HepG2 (cell line): Measurements from ENCODE around the gene TSC22D1. TPM values are rescaled to one million over a fixed set of nuclear protein-coding genes. Genes with fewer than 3 reads are reported as not detected.

ENCODE experiments used
- GATAD1 ChIP-seq: IDR thresholded peaks from 2 replicates; pipeline ENCODE4 v1.6.1; 2016; ENCODE audit warnings: missing genetic modification reagents, missing compliant biosample characterization
- GTF2F1 ChIP-seq: fragments of 150-350 bp; IDR thresholded peaks from 2 replicates; pipeline ENCODE4 v1.6.1; 2014; ENCODE audit warnings: low read length
- HNRNPUL1 ChIP-seq: fragments of 200-400 bp; formaldehyde crosslinking; IDR thresholded peaks from 2 replicates; pipeline ENCODE4 v1.6.1; 2017; ENCODE audit warnings: low read depth, mild to moderate bottlenecking, low read length, moderate library complexity
- HOXA9 ChIP-seq: sonication (generic); formaldehyde crosslinking; IDR thresholded peaks from 2 replicates; pipeline ENCODE4 v1.8.1; 2022; ENCODE audit warnings: missing genetic modification reagents, mild to moderate bottlenecking, moderate library complexity, borderline replicate concordance
- JUND ChIP-seq: sonication (generic); formaldehyde crosslinking; IDR thresholded peaks from 2 replicates; pipeline ENCODE4 v1.8.0; 2022; ENCODE audit warnings: mild to moderate bottlenecking, missing genetic modification reagents
- KAT7 ChIP-seq: IDR thresholded peaks from 2 replicates; pipeline ENCODE4 v1.6.1; 2018; ENCODE audit warnings: borderline replicate concordance, missing compliant biosample characterization
- KLF12 ChIP-seq: sonication (generic); formaldehyde crosslinking; IDR thresholded peaks from 2 replicates; pipeline ENCODE4 v1.4.0; 2020; ENCODE audit warnings: missing genetic modification reagents, borderline replicate concordance
- KMT2A ChIP-seq: sonication (generic); formaldehyde crosslinking; IDR thresholded peaks from 2 replicates; pipeline ENCODE4 v1.4.0; 2020; ENCODE audit warnings: missing genetic modification reagents
- MEIS2 ChIP-seq: sonication (generic); formaldehyde crosslinking; IDR thresholded peaks from 2 replicates; pipeline ENCODE4 v1.9.0; 2021; ENCODE audit warnings: mild to moderate bottlenecking, missing genetic modification reagents
- MIER3 ChIP-seq: IDR thresholded peaks from 2 replicates; pipeline ENCODE4 v1.6.1; 2016; ENCODE audit warnings: missing compliant biosample characterization, borderline replicate concordance
- PAWR ChIP-seq: sonication (generic); formaldehyde crosslinking; IDR thresholded peaks from 2 replicates; pipeline ENCODE4 v1.4.0; 2020; ENCODE audit warnings: missing genetic modification reagents, mild to moderate bottlenecking, borderline replicate concordance
- RBFOX2 ChIP-seq: fragments of 200-400 bp; formaldehyde crosslinking; IDR thresholded peaks from 2 replicates; pipeline ENCODE4 v1.6.1; 2017; ENCODE audit warnings: low read depth, mild to moderate bottlenecking, low read length
- SMC3 ChIP-seq: IDR thresholded peaks from 2 replicates; pipeline ENCODE4 v1.6.1; 2011; ENCODE audit warnings: low read length, improper control_type of control experiment
- TAF1 ChIP-seq: sonication (generic); formaldehyde crosslinking; IDR thresholded peaks from 2 replicates; pipeline ENCODE4 v1.4.0; 2020; ENCODE audit warnings: missing genetic modification reagents
- ZNF225 ChIP-seq: sonication (generic); formaldehyde crosslinking; IDR thresholded peaks from 2 replicates; pipeline ENCODE4 v1.4.0; 2020; ENCODE audit warnings: mild to moderate bottlenecking, missing genetic modification reagents
- ZNF331 ChIP-seq: sonication (generic); formaldehyde crosslinking; IDR thresholded peaks from 2 replicates; pipeline ENCODE4 v1.4.0; 2020; ENCODE audit warnings: missing genetic modification reagents
- ZNF564 ChIP-seq: sonication (generic); formaldehyde crosslinking; IDR thresholded peaks from 2 replicates; pipeline ENCODE4 v1.8.1; 2023; ENCODE audit warnings: mild to moderate bottlenecking, missing genetic modification reagents
- polyA plus RNA-seq, 8 experiments: library from polyadenylated mRNA; depleted of rRNA in 3 of 8; stranded (reverse) in 7 of 8; unstranded in 1 of 8; fragments of >200 nt; fragmentation: Illumina TruSeq in 4 of 8; extraction: Trizol in 4 of 8; gene quantifications; 2 replicates each; pipeline versions ENCODE4 v1.2.1 to v1.2.3, GENCODE V29; 2011 to 2016; ENCODE audit warnings: low read depth in 4 of 8, missing spikeins in 1 of 8, mixed read lengths in 1 of 8; ENCODE audit not compliant: insufficient read depth in 1 of 8
- total RNA-seq, 5 experiments: library from RNA; depleted of rRNA; stranded (reverse); fragments of >200 nt; fragmentation: Illumina TruSeq; extraction: Trizol; gene quantifications; 2 replicates each; pipeline ENCODE4 v1.2.3, GENCODE V29; 2016; ENCODE audit warnings: low read depth in 1 of 5
- TF ChIP-seq, protein P1 (sequence below): fragments of 450-650 bp; IDR thresholded peaks from 2 replicates; pipeline ENCODE4 v1.6.1; 2016
- TF ChIP-seq, protein P2 (sequence below): sonication (generic); formaldehyde crosslinking; IDR thresholded peaks from 2 replicates; pipeline ENCODE4 v1.4.0; 2020; ENCODE audit warnings: missing genetic modification reagents, low read depth, mild to moderate bottlenecking, borderline replicate concordance
- TF ChIP-seq, protein P3 (sequence below): sonication (generic); formaldehyde crosslinking; IDR thresholded peaks from 2 replicates; pipeline ENCODE4 v1.5.0; 2020; ENCODE audit warnings: mild to moderate bottlenecking, missing genetic modification reagents, borderline replicate concordance

The TSC22D1 gene
- total and polyA plus RNA-seq, 2 of the 13 experiments (the other 11 are each of a cell fraction or from before 2014, with no cell fraction given): 18.4 to 35.7 TPM

DNA sequence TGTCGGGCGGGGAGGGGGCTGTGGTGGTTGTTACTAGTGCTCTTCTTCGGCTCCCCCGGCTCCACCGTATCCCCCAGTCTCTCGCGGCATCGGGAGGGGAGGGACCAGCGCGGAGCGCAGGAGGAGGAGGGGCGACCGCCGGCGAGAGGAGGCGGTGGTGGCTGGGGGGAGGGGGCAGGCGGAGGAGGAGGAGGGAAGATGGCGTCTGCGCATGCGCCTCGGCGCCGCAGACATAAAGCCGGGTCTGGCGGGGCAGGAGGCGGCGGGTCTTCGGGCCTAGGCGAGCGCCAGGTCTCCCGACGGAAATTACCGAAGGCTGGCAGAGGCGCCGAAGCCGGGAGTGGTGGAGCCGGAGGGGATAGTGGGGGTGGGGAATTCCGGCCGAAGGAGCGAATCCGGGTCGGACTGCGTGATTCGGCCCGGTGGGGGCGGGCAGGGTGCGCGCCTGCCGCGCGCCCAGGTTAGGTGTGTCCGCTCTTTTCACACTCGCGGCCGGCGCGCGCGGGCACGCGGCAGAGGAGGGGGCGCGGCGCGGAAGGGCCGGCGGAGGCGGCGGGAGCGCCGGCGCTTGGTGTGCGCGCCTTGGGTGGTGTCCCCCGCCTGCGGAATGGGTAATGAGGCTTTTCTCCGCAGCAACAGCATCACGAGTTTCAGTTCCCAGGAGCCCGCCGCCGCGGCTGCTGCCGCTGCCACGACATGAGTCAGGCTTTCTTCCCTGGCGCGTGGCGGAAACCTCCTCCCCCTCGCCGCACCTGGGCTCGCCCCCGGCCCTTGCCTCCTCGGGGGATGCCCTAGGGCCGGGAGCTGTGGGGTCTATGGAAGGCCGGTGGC is 1.3 kb upstream of the TSC22D1 start (continued):
- TF ChIP-seq GATAD1 (CRISPR knock-in tag) (0 out of 2 replicates have a peak, but pooled peaks have one; percentile 34), PAWR (CRISPR knock-in tag) (no peak), ZNF331 (0 out of 2 replicates have a peak, but pooled peaks have one; percentile 30), HNRNPUL1 (no peak), KMT2A (no peak), ZNF225 (no peak), HOXA9 (0 out of 2 replicates have a peak, but pooled peaks have one; percentile 28), KLF12 (CRISPR knock-in tag) (no peak), MIER3 (0 out of 2 replicates have a peak, but pooled peaks have one; percentile 10), MEIS2 (CRISPR knock-in tag) (no peak), SMC3 (no peak), KAT7 (CRISPR knock-in tag) (0 out of 2 replicates have a peak, but pooled peaks have one; percentile 23), ZNF564 (CRISPR knock-in tag) (peak; percentile 68), GTF2F1 (no peak), RBFOX2 (peak; percentile 81), JUND (CRISPR knock-in tag) (no peak), TAF1 (CRISPR knock-in tag) (peak; percentile 52)
- TF ChIP-seq, protein P1, sequence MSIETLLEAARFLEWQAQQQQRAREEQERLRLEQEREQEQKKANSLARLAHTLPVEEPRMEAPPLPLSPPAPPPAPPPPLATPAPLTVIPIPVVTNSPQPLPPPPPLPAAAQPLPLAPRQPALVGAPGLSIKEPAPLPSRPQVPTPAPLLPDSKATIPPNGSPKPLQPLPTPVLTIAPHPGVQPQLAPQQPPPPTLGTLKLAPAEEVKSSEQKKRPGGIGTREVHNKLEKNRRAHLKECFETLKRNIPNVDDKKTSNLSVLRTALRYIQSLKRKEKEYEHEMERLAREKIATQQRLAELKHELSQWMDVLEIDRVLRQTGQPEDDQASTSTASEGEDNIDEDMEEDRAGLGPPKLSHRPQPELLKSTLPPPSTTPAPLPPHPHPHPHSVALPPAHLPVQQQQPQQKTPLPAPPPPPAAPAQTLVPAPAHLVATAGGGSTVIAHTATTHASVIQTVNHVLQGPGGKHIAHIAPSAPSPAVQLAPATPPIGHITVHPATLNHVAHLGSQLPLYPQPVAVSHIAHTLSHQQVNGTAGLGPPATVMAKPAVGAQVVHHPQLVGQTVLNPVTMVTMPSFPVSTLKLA: no peak
- TF ChIP-seq, protein P2, sequence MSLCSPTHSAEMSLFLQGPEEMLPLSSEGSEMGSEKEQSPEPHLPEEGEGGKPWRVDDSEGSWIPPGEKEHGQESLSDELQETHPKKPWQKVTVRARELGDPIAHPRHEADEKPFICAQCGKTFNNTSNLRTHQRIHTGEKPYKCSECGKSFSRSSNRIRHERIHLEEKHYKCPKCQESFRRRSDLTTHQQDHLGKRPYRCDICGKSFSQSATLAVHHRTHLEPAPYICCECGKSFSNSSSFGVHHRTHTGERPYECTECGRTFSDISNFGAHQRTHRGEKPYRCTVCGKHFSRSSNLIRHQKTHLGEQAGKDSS (CRISPR knock-in tag): peak; percentile 63; the same call in 1 of the 2 replicates
- TF ChIP-seq, protein P3, sequence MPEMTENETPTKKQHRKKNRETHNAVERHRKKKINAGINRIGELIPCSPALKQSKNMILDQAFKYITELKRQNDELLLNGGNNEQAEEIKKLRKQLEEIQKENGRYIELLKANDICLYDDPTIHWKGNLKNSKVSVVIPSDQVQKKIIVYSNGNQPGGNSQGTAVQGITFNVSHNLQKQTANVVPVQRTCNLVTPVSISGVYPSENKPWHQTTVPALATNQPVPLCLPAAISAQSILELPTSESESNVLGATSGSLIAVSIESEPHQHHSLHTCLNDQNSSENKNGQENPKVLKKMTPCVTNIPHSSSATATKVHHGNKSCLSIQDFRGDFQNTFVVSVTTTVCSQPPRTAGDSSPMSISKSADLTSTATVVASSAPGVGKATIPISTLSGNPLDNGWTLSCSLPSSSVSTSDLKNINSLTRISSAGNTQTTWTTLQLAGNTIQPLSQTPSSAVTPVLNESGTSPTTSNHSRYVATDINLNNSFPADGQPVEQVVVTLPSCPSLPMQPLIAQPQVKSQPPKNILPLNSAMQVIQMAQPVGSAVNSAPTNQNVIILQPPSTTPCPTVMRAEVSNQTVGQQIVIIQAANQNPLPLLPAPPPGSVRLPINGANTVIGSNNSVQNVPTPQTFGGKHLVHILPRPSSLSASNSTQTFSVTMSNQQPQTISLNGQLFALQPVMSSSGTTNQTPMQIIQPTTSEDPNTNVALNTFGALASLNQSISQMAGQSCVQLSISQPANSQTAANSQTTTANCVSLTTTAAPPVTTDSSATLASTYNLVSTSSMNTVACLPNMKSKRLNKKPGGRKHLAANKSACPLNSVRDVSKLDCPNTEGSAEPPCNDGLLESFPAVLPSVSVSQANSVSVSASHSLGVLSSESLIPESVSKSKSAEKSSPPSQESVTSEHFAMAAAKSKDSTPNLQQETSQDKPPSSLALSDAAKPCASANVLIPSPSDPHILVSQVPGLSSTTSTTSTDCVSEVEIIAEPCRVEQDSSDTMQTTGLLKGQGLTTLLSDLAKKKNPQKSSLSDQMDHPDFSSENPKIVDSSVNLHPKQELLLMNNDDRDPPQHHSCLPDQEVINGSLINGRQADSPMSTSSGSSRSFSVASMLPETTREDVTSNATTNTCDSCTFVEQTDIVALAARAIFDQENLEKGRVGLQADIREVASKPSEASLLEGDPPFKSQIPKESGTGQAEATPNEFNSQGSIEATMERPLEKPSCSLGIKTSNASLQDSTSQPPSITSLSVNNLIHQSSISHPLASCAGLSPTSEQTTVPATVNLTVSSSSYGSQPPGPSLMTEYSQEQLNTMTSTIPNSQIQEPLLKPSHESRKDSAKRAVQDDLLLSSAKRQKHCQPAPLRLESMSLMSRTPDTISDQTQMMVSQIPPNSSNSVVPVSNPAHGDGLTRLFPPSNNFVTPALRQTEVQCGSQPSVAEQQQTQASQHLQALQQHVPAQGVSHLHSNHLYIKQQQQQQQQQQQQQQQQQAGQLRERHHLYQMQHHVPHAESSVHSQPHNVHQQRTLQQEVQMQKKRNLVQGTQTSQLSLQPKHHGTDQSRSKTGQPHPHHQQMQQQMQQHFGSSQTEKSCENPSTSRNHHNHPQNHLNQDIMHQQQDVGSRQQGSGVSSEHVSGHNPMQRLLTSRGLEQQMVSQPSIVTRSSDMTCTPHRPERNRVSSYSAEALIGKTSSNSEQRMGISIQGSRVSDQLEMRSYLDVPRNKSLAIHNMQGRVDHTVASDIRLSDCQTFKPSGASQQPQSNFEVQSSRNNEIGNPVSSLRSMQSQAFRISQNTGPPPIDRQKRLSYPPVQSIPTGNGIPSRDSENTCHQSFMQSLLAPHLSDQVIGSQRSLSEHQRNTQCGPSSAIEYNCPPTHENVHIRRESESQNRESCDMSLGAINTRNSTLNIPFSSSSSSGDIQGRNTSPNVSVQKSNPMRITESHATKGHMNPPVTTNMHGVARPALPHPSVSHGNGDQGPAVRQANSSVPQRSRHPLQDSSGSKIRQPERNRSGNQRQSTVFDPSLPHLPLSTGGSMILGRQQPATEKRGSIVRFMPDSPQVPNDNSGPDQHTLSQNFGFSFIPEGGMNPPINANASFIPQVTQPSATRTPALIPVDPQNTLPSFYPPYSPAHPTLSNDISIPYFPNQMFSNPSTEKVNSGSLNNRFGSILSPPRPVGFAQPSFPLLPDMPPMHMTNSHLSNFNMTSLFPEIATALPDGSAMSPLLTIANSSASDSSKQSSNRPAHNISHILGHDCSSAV (CRISPR knock-in tag): no peak
